H1 (cell line): ENCODE measurements around the gene ZBTB20.

ENCODE experiments used
- EZH2 ChIP-seq: fragments of 200-600 bp; sonication (generic); IDR thresholded peaks from 2 replicates; pipeline ENCODE4 v1.7.1; 2012; ENCODE audit warnings: low read depth, mild to moderate bottlenecking, moderate library complexity, low read length, inconsistent platforms; ENCODE audit not compliant: severe bottlenecking
- GTF2F1 ChIP-seq: IDR thresholded peaks from 2 replicates; pipeline ENCODE4 v1.6.1; 2012; ENCODE audit warnings: low read depth, low read length, improper control_type of control experiment, borderline replicate concordance
- HDAC2 ChIP-seq, 2 experiments: fragments of 300-600 bp in 1 of 2; sonication (generic) in 1 of 2; IDR thresholded peaks; 2 replicates each; pipeline ENCODE4 v1.6.1; 2011 to 2012; ENCODE audit warnings: low read depth in 2 of 2, low read length in 2 of 2, mild to moderate bottlenecking in 2 of 2, moderate library complexity in 2 of 2, borderline replicate concordance in 1 of 2, inconsistent platforms in 1 of 2
- HDAC6 ChIP-seq: IDR thresholded peaks from one replicate; pipeline ENCODE4 v1.7.1; 2012; ENCODE audit warnings: low read depth, mild to moderate bottlenecking, inconsistent platforms, low read length, moderate library complexity
- KDM1A ChIP-seq: fragments of 200-600, 300-600 bp; sonication (generic); IDR thresholded peaks from 2 replicates; pipeline ENCODE4 v1.7.1; 2016; ENCODE audit warnings: mild to moderate bottlenecking, low read length, borderline replicate concordance
- MAFK ChIP-seq: IDR thresholded peaks from 2 replicates; pipeline ENCODE4 v1.6.1; 2012; ENCODE audit warnings: low read depth, mild to moderate bottlenecking, improper control_type of control experiment, low read length
- PHF8 ChIP-seq: fragments of 200-600 bp; sonication (generic); conservative IDR thresholded peaks from 2 replicates; pipeline ENCODE4 v1.7.1; 2012; ENCODE audit warnings: low read depth, mild to moderate bottlenecking, inconsistent platforms, low read length, moderate library complexity
- POLR2A ChIP-seq, 2 experiments: IDR thresholded peaks; 1 replicate in 1 of 2; 2 replicates in 1 of 2; pipeline ENCODE4 v1.6.1; 2011; ENCODE audit warnings: low read depth in 2 of 2, low read length in 2 of 2, mild to moderate bottlenecking in 2 of 2; ENCODE audit errors: control extremely low read depth in 1 of 2
- SIRT6 ChIP-seq: IDR thresholded peaks from one replicate; pipeline ENCODE4 v1.7.1; 2012; ENCODE audit warnings: low read length, inconsistent platforms
- TAF1 ChIP-seq: IDR thresholded peaks from 2 replicates; pipeline ENCODE4 v1.6.1; 2011; ENCODE audit warnings: mild to moderate bottlenecking, low read depth, low read length
- YY1 ChIP-seq: IDR thresholded peaks from 2 replicates; pipeline ENCODE4 v1.6.1; 2011; ENCODE audit warnings: low read depth, mild to moderate bottlenecking, low read length
- TF ChIP-seq, protein P1 (sequence below), 3 experiments: IDR thresholded peaks; 1 replicate in 2 of 3; 2 replicates in 1 of 3; pipeline versions ENCODE4 v1.5.1 to v1.6.1; 2011; ENCODE audit warnings: low read length in 3 of 3, mild to moderate bottlenecking in 3 of 3, inconsistent platforms in 2 of 3, low read depth in 1 of 3, moderate library complexity in 1 of 3; ENCODE audit not compliant: insufficient read depth in 1 of 3; ENCODE audit errors: control extremely low read depth in 1 of 3

DNA sequence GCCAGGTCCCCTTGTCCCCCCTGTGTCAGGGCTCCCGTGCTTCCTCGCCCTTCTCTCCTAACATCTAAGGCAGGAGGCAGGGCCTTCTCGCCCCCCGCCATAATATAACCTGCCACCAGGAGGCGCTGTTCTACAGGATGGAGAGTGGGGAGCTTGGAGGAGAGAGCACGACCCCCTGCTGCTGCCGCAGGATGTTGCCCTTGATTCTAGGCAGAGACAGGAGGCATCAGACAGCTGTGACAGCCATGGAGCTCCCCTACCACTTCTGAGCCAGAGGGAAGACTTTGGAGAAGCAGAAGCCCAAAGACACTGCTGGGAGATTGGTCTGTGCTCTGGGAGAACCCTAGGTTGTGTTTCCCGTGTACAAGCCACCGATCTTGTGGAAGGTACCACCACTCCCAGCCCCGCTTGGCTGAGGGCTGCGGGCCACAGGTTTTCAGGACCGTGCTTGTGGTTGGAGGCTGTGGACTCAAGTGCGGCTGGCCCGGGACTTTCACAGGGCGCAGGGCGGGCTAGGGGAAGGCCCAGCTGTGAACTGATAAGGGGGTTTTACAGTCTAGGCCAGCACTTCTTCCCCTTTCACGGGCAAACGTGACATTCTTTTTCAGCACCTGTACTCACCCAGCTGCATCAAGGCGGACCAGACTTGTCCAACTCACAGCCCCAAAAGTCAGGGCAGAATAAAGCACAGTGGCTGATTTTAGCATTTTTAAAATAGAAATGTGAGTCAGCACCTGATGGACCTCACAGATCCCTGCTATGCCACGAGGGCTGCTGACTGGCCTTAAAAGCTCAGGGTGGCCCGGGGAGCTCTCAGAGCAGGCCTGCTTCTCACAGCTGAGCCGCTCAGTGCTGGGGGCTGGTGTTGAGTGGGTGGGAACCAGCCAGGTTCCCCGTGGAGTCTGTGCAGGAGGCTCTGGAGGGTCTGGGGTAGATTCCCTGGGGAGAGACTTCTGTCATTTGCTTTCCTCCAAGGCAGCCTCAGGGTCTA lies 855.9 kb downstream of the ZBTB20 start:
- TF ChIP-seq HDAC2 (IDR thresholded peaks at IDR 0.05; ENCODE audit: borderline replicate concordance in 1 of 2, low read depth in 2 of 2, low read length in 2 of 2) (no peak), YY1 (peak; percentile 74; the same call in 1 of the 2 replicates), KDM1A (no peak), PHF8 (no peak), HDAC6 (no peak), POLR2A (IDR thresholded peaks at IDR 0.05; ENCODE audit: control extremely low read depth in 1 of 2, low read depth in 2 of 2, low read length in 2 of 2) (no peak), GTF2F1 (no peak), SIRT6 (no peak), MAFK (no peak), EZH2 (no peak), TAF1 (no peak)
- TF ChIP-seq, protein P1, sequence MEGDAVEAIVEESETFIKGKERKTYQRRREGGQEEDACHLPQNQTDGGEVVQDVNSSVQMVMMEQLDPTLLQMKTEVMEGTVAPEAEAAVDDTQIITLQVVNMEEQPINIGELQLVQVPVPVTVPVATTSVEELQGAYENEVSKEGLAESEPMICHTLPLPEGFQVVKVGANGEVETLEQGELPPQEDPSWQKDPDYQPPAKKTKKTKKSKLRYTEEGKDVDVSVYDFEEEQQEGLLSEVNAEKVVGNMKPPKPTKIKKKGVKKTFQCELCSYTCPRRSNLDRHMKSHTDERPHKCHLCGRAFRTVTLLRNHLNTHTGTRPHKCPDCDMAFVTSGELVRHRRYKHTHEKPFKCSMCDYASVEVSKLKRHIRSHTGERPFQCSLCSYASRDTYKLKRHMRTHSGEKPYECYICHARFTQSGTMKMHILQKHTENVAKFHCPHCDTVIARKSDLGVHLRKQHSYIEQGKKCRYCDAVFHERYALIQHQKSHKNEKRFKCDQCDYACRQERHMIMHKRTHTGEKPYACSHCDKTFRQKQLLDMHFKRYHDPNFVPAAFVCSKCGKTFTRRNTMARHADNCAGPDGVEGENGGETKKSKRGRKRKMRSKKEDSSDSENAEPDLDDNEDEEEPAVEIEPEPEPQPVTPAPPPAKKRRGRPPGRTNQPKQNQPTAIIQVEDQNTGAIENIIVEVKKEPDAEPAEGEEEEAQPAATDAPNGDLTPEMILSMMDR (IDR thresholded peaks at IDR 0.05; ENCODE audit: control extremely low read depth in 1 of 3, insufficient read depth in 1 of 3, low read depth in 1 of 3, low read length in 3 of 3) = peak; percentile 92 to 97 (median 96)
